Activated CD8-positive, alpha-beta T cell treated with anti-CD3 and anti-CD28 coated beads for 36 hours (primary cell): ENCODE results near the gene PTGFR. TPM values are rescaled to one million over a fixed set of nuclear protein-coding genes. Genes with fewer than 3 reads are reported as not detected.

ENCODE experiments used
- ATAC-seq: fragments of 200-7000 bp; cut with Tn5 transposase; one replicate; pipeline ENCODE4 v1.10.0; 2021; ENCODE audit warnings: mild to moderate bottlenecking, moderate library complexity
- CTCF ChIA-PET: fragments of 350-600 bp; sonication (Branson Sonifier 250); formaldehyde crosslinking; loops from one replicate; lab custom pipeline; 2021; ENCODE audit warnings: antibody characterized with exemption; lab: Charles Lee
- POLR2A ChIA-PET: fragments of 350-600 bp; sonication (Branson Sonifier 250); formaldehyde crosslinking; loops from one replicate; lab custom pipeline; 2021; ENCODE audit warnings: antibody characterized with exemption; lab: Charles Lee
- DNase-seq: peaks from one replicate; pipeline ENCODE4 v3.0.0-alpha.2; 2020
- H3K27ac Mint-ChIP-seq: one replicate; pipeline ENCODE4 v1.8.0; 2021; ENCODE audit warnings: mild to moderate bottlenecking, mixed read lengths
- H3K27me3 Mint-ChIP-seq: one replicate; pipeline ENCODE4 v1.8.0; 2021; ENCODE audit warnings: mixed read lengths
- H3K36me3 Mint-ChIP-seq: one replicate; pipeline ENCODE4 v1.8.0; 2021; ENCODE audit warnings: low read depth, mixed read lengths
- H3K4me1 Mint-ChIP-seq: one replicate; pipeline ENCODE4 v1.8.0; 2021; ENCODE audit warnings: low read depth, mixed read lengths
- H3K4me3 Mint-ChIP-seq: one replicate; pipeline ENCODE4 v1.8.0; 2021; ENCODE audit warnings: mild to moderate bottlenecking, moderate library complexity, mixed read lengths
- H3K9me3 Mint-ChIP-seq: one replicate; pipeline ENCODE4 v1.8.0; 2021; ENCODE audit warnings: mixed read lengths
- CTCF ChIP-seq: fragments of 200-600 bp; IDR thresholded peaks from one replicate; pipeline ENCODE4 v1.8.0; 2022; ENCODE audit warnings: antibody characterized with exemption, mild to moderate bottlenecking
- intact Hi-C: fragments of 100-400 bp; cut with micrococcal nuclease; formaldehyde crosslinking; loops from one replicate; pipeline ENCODE4 v1.10.0; 2022
- total RNA-seq, 2 experiments: library from RNA; stranded (reverse); gene quantifications; one replicate each; pipeline ENCODE4 v1.2.3, GENCODE V29; 2021

PTGFR gene
- total RNA-seq, 2 experiments from 2014 or later: not detected

- no peak for DNase-seq
- no peaks in the 10 kb centered on the region for H3K4me1 Mint-ChIP-seq
- intact Hi-C loops: no loop called here
- no peak overlapping the region for H3K4me3 Mint-ChIP-seq
- ATAC-seq: no peak
- H3K27me3 Mint-ChIP-seq: no peaks in the 10 kb centered on the region
- no peaks in the 10 kb centered on the region for H3K36me3 Mint-ChIP-seq
- ChIA-PET CTCF (no interaction called here), POLR2A (no interaction called here)
- H3K9me3 Mint-ChIP-seq: no peaks in the 10 kb centered on the region
- TF ChIP-seq CTCF: no peak
- H3K27ac Mint-ChIP-seq: no peak overlapping the region
Measured at GRCh38 chr1:78519446-78519845, 28.7 kb downstream of the PTGFR start.

DNA sequence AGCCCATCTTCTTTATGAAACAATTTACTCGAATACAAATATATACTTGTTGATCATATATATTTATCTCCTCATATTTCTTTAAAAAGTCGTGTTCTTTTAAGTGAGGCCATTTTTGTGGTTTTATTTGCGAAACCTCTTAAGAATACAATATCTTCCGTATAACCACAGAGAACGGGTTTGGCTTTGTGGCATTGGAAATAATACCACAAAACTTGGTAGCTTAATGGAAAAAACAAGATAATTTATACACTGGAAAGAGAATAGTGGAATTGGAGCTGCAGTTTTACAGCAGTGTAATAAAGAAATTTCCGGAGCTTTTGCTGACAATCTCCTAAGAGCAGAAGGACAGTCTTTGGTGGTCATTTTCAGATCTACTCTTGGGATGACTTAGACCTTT is 29.4 kb downstream of the PTGFR start:
- Mint-ChIP-seq H3K27ac (no peak overlapping the region), H3K9me3 (no peaks in the 10 kb centered on the region), H3K36me3 (no peaks in the 10 kb centered on the region), H3K4me3 (no peak overlapping the region), H3K4me1 (no peaks in the 10 kb centered on the region), H3K27me3 (no peaks in the 10 kb centered on the region)
- no peak for TF ChIP-seq CTCF
- DNase-seq (no peak), ATAC-seq (no peak)
- intact Hi-C loops: no loop called here
- ChIA-PET POLR2A (no interaction called here), CTCF (no interaction called here)

DNA sequence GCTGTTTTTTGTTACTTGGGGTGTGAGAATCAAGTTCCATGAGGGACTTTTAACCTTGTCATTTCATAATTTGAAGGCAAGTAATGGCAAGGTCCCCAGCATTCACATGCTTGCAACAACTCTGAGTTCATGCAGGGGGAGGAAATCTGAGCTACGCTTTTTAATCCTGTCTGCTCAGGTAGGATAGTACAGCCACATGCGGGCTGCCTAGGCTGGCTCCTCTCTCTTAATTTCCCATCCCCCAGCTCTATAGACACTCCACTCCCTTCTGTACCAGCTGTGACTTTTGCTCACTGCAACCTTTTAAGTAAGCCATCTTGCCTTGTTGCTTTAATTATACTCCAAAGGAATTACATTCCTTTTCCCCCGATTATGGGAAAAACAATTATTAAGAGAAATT is 30.1 kb downstream of the PTGFR start:
- POLR2A ChIA-PET: no interaction called here
- no peak overlapping the region for H3K4me3 Mint-ChIP-seq
- no peak for TF ChIP-seq CTCF
- H3K36me3 Mint-ChIP-seq: no peaks in the 10 kb centered on the region
- intact Hi-C loops: no loop called here
- CTCF ChIA-PET: no interaction called here
- no peaks in the 10 kb centered on the region for H3K9me3 Mint-ChIP-seq
- no peaks in the 10 kb centered on the region for H3K27me3 Mint-ChIP-seq
- ATAC-seq (no peak), DNase-seq (no peak)
- no peak overlapping the region for H3K27ac Mint-ChIP-seq
- H3K4me1 Mint-ChIP-seq: no peaks in the 10 kb centered on the region

- H3K36me3 Mint-ChIP-seq: no peaks in the 10 kb centered on the region
- TF ChIP-seq CTCF: no peak
- ChIA-PET POLR2A (no interaction called here), CTCF (no interaction called here)
- H3K4me1 Mint-ChIP-seq: no peaks in the 10 kb centered on the region
- no peaks in the 10 kb centered on the region for H3K27me3 Mint-ChIP-seq
- no peaks in the 10 kb centered on the region for H3K9me3 Mint-ChIP-seq
- intact Hi-C loops: no loop called here
- no peak for ATAC-seq
- no peak overlapping the region for H3K27ac Mint-ChIP-seq
- DNase-seq: no peak
- no peak overlapping the region for H3K4me3 Mint-ChIP-seq
Measured at GRCh38 chr1:78522136-78522535, 31.4 kb downstream of the PTGFR start.

GRCh38 chr1:78526496-78526895 is 35.7 kb downstream of the PTGFR start:
- peaks cover 1% of the 10 kb centered on the region for H3K27me3 Mint-ChIP-seq
- CTCF ChIA-PET: no interaction called here
- H3K9me3 Mint-ChIP-seq: no peaks in the 10 kb centered on the region
- H3K27ac Mint-ChIP-seq: no peak overlapping the region
- POLR2A ChIA-PET: no interaction called here
- TF ChIP-seq CTCF: no peak
- no peaks in the 10 kb centered on the region for H3K4me1 Mint-ChIP-seq
- ATAC-seq (no peak), DNase-seq (no peak)
- H3K36me3 Mint-ChIP-seq: no peaks in the 10 kb centered on the region
- intact Hi-C loops: no loop called here
- no peak overlapping the region for H3K4me3 Mint-ChIP-seq
